Ishikawa (cell line): Measurements from ENCODE around the gene RABGAP1L.
A peak's percentile ranks its signal among the peaks of the same experiment; 100 is the strongest.

Experiments
- CEBPB ChIP-seq: IDR thresholded peaks from 2 replicates; pipeline ENCODE4 v1.6.1; 2012
- CREB1 ChIP-seq: IDR thresholded peaks from 2 replicates; pipeline ENCODE4 v1.6.1; 2012; ENCODE audit warnings: low read depth
- EP300 ChIP-seq: IDR thresholded peaks from 2 replicates; pipeline ENCODE4 v1.6.1; 2012; ENCODE audit warnings: borderline replicate concordance
- FOXM1 ChIP-seq: IDR thresholded peaks from 2 replicates; pipeline ENCODE4 v1.6.1; 2012; ENCODE audit warnings: low read depth, borderline replicate concordance
- MAX ChIP-seq: IDR thresholded peaks from 2 replicates; pipeline ENCODE4 v1.6.1; 2012
- NFIC ChIP-seq: IDR thresholded peaks from 2 replicates; pipeline ENCODE4 v1.6.1; 2012
- RAD21 ChIP-seq: IDR thresholded peaks from 2 replicates; pipeline ENCODE4 v1.6.1; 2012; ENCODE audit warnings: low read depth
- REST ChIP-seq: IDR thresholded peaks from 2 replicates; pipeline ENCODE4 v1.6.1; 2012; ENCODE audit warnings: low read depth, mild to moderate bottlenecking
- TAF1 ChIP-seq: IDR thresholded peaks from 2 replicates; pipeline ENCODE4 v1.6.1; 2012; ENCODE audit warnings: low read depth, mild to moderate bottlenecking
- TCF12 ChIP-seq: IDR thresholded peaks from 2 replicates; pipeline ENCODE4 v1.6.1; 2012; ENCODE audit warnings: low read depth
- TEAD4 ChIP-seq: IDR thresholded peaks from 2 replicates; pipeline ENCODE4 v1.6.1; 2012
- USF1 ChIP-seq: IDR thresholded peaks from 2 replicates; pipeline ENCODE4 v1.6.1; 2012
- YY1 ChIP-seq: IDR thresholded peaks from 2 replicates; pipeline ENCODE4 v1.6.1; 2012; ENCODE audit warnings: low read depth
- ZBTB7A ChIP-seq: IDR thresholded peaks from 2 replicates; pipeline ENCODE4 v1.6.1; 2012; ENCODE audit warnings: low read depth

RABGAP1L gene

GRCh38 chr1:174324939-174325338 lies 165.6 kb downstream of the RABGAP1L start:
- no peak for TF ChIP-seq NFIC
- no peak for TF ChIP-seq MAX
- TF ChIP-seq CREB1 = no peak
- no peak for TF ChIP-seq TCF12
- no peak for TF ChIP-seq CEBPB
- TF ChIP-seq TEAD4 = no peak
- TF ChIP-seq FOXM1 = no peak
- TF ChIP-seq EP300 = no peak
- no peak for TF ChIP-seq REST

- no peak for TF ChIP-seq CEBPB
- no peak for TF ChIP-seq NFIC
- no peak for TF ChIP-seq RAD21
- TF ChIP-seq USF1 = no peak
- TF ChIP-seq ZBTB7A = no peak
- no peak for TF ChIP-seq FOXM1
- no peak for TF ChIP-seq TCF12
- no peak for TF ChIP-seq CREB1
- TF ChIP-seq REST = no peak
- no peak for TF ChIP-seq YY1
Observed at GRCh38 chr1:174326278-174326677, 167.0 kb downstream of the RABGAP1L start.

GRCh38 chr1:174333437-174333836 lies 174.1 kb downstream of the RABGAP1L start:
- TF ChIP-seq REST = peak; percentile 54; the same call in 1 of the 2 replicates
- TF ChIP-seq CREB1 = no peak

- no peak for TF ChIP-seq NFIC
- no peak for TF ChIP-seq USF1
- no peak for TF ChIP-seq TAF1
- TF ChIP-seq CEBPB = no peak
- no peak for TF ChIP-seq ZBTB7A
- TF ChIP-seq YY1 = no peak
- TF ChIP-seq REST = no peak
- TF ChIP-seq CREB1 = no peak
- no peak for TF ChIP-seq TCF12
- no peak for TF ChIP-seq EP300
Observed at GRCh38 chr1:174337000-174337681, 177.8 kb downstream of the RABGAP1L start.
